ENCODE results near the gene TATDN2.
"Not testable (repeated sequence)": the region's sequence is repeated elsewhere in the genome, so short reads cannot be mapped to it uniquely, and the experiment has no call there.

Gene TATDN2

DNA sequence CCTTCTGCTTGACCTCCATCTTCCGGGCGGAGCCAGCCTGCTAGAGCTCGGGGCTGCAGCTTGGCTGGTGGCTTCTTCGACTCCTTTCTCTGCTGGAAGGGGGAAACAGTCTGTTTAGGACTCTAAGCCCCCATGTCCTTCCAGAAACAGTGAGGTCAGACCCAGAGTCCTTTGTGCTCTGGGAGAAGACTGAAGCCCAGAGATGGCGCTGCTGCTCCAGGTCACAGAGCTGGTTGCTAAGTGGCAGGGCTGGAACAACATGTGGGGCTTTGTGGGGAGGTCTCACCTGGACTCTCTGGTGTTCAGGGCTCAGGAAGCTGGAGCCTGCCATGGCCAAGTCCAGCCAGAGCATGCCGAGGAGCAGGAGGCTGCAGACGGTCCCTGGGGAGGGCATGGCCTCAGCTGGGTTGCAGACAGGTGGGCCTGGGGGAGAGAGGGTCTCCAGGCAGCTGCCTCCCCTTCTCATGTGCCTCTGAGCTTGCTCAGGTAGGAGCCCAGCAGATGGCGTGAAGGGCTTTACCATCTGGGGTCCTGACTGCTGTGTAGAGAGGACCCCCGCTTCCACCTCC is 41.6 kb downstream of the TATDN2 start:
- no peak for DNase-seq (ENCODE audit: low spot score)

DNA sequence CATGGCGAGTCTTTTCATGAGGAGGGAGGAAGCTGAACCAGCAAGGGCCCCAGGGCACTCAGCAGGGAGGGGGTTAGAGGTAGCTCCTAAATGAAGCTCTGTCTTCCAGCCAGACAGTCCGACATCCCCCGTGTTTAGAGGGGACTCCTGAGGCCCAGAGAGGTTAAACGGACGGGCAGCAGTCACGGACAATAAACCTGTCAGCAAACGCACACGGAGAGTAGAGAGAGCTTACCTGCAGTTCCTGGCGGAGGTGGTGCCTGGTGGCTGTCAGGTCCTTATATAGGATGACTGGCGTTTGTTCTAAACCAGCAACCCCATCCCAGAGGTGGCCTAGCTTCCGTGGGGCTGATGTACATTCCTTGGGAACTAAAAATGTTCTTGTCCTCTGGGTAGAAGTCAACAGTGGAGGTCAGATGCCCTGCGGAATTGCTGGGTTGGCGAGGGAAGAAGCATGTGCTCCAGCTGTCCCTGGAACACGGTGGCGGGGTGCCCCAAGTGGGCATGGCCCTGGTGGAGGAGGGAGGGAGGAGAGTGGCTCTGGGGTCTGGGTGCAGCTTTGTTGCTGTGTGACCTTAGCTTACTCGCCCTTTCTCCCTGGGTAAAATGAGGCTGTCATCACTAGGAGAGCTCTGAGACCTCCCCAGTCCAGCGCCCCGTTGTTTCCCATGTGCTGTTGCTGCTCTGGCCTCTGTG is 42.4 kb downstream of the TATDN2 start:
- DNase-seq (ENCODE audit: low spot score) = no peak

DNA sequence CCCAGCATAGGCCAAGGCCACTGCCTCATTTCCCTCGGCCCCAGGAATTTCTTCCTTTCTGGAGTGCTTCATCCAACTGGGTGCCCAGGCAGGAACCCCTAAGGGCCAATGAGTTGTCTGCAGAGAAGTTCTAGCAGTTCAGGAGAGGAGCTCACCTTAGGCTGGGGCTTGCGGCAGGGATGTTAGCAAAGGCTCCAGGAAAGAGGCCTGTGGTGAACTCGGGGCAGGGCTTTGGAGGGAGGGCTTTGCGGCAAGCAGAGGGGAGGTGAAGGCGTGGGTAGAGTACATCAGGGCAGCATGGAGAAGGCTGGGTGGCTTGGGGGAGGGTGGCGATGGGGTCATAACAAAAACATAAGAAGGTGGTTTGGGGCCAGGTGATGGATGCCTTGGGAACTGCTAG is 43.4 kb downstream of the TATDN2 start:
- no peak for DNase-seq (ENCODE audit: low spot score)

DNA sequence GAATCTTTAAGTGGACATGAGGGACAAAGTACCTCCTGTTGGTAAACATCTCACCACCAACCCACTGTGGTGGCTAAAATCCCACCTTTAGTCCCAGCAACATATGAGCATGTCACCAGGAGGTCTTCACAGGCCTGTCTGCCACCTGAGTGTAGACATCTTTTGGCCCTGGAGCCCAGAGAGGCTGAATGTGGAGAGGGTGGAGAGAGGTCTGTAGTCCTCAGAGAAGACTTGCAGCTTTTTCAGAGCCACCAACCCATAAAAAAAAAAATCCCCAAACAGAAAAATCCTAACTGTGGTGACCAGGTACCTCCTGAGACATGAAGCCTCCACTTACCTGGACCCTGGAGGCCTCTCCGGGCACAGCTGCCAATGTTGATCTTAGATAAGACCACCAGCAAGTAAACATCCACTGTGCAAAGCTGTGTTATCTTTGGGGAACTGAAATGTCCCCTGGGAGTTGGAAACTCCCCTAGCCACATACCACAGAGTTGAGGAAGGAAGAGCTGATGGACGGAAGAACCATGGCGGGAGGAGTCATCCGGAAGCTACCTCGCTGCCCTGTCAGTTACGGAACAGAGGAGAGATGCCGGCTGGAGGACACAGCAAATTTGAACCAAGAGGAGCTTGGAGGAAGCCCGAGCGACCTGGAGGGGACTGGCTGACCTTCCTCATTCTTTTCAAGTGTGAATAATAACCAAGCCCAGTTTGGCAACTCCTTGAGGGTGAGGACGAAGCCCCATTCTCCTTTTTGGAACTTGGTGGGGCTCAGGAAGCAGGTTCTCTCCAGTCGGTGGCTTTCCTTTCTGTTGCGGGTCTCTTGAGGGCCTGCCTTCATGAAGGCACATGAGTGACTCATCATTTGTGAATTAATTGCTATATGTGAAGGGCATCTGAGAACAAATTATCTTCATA is 44.5 kb downstream of the TATDN2 start, which contains the start of gene GHRL:
Gene GHRL (minus strand): TSS at position 443 of the 915 bp plus-strand sequence. CDS start 2,767 bp downstream, outside the sequence.
- DNase-seq (ENCODE audit: low spot score) = no peak

DNA sequence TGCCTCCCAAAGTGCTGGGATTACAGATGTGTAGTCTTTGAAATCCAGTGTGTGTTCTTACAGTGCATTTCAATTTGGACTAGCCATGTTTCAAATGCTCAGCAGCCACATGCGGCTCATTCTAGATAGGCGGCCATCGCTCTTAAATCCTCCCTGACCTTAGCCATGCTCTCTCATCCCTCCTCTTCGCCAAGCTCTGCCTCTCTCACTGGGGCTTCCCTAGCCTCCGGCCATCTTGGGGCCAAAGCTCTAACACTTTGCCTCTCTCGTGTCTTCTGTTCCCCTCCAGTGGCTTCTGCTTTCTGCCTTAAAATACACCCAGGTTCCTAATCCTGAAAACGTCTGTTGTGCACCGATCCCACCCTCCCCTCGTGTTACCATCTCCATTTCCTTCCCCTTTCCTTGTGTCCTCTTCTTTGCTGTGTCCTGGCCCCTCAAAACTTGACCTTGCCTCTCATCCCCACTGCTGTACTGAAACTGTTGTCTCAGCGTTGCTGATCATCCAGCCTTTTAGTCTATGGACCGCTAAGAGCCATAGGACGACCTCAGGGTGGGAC is 45.8 kb downstream of the TATDN2 start:
- DNase-seq (ENCODE audit: low spot score) = no peak

DNA sequence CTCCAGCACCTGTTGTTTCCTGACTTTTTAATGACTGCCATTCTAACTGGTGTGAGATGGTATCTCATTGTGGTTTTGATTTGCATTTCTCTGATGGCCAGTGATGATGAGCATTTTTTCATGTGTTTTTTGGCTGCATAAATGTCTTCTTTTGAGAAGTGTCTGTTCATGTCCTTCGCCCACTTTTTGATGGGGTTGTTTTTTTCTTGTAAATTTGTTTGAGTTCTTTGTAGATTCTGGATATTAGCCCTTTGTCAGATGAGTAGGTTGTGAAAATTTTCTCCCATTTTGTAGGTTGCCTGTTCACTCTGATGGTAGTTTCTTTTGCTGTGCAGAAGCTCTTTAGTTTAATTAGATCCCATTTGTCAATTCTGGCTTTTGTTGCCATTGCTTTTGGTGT is 49.8 kb downstream of the TATDN2 start:
- not testable (repeated sequence) for DNase-seq (ENCODE audit: low spot score)

DNA sequence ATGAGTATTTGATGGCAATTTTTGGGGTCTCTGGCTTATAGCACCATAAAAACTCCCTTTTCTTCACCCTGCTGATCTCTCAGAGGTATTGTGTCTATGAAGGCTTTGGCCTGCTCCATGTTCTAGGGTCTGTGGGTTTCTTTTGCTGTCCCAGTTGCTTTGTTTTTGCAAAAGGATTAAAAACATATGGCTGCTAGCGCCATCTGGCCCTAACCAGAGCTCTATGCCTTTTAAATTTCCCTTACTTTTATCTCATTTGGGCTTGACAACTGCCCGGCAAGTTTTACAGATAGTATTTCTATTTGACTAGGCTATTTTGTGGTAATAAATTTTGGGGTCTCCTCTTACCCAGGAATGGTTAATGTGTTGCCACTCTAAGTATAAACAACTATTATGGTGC is 50.9 kb downstream of the TATDN2 start:
- DNase-seq (ENCODE audit: low spot score) = no peak

DNA sequence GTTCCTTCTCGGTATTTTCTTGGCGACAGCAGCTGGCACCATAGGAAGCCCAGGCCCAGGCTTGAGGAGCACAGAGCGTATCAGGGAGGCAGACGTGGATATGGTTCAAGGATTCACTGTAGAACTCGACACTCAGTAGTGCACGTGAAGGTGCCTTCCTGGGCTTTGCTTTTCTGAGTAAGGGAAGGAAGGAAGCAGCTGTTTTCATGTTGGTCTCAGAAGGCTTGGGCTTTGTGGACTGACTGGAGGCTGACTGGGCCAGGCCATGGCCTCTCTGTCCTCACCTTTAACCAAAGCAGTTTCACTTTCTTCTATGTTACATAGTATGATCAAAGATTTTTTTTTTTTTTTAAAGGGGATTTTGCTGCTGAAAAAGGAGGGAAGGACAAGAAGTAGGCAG is 51.4 kb downstream of the TATDN2 start:
- no peak for DNase-seq (ENCODE audit: low spot score)

DNA sequence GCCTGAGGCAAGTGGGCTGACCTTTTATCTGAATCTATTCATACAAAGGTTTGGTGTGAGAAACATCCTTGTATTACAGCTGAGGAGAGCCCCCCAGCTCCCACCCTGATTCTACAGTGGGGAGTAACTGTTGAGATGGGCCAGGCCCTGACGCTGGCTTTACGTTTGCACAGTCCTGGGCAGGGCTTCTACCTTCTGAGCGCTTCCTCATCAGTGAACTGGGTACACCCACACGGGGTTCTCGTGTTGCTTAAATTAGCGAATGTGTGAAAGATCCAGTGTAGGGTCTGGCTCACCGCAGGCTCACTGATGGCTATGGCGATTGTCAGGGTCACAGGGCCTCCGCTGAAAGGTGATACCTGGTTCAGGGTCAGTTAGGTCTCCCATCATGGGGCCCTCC is 51.8 kb downstream of the TATDN2 start:
- DNase-seq (ENCODE audit: low spot score) = no peak

DNA sequence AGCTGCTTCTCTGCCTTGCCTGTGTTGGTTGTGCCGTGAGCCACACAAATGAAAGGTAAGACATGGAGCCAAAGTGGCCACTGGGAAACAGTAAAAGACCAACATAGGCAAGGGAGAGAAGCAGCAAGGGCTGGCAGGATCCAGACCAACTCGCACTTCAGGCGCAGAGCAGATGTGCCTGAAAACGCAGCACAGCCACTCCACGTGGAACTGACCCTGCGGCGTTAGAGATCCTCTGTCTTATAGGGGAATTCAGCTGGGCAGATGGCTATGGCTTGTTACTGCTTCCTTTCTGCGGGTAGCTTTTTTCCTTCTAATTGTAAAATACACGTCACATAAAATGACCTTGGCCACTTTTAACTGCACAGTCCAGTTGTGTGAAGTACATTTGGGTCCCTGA is 54.8 kb downstream of the TATDN2 start:
- no peak for DNase-seq (ENCODE audit: low spot score)

DNA sequence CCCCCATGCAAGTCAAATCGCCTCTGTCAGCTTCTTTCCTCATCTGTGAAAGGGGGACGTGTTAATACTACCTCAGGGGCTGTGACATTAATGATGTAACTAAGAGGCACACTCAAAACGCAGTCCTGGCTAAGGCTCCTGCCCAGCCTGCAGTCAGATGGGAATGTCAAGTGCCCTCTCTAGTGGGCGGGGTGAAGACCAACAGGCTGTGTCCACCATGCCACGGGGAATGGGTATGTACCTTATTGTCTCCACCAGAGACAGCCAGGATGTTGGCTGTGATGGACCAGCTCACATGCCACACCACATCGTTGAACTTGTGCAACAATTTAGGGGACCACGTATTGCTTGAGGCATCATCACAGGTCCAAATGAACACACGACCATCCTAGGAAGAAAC is 55.5 kb downstream of the TATDN2 start:
- no peak for DNase-seq (ENCODE audit: low spot score)

DNA sequence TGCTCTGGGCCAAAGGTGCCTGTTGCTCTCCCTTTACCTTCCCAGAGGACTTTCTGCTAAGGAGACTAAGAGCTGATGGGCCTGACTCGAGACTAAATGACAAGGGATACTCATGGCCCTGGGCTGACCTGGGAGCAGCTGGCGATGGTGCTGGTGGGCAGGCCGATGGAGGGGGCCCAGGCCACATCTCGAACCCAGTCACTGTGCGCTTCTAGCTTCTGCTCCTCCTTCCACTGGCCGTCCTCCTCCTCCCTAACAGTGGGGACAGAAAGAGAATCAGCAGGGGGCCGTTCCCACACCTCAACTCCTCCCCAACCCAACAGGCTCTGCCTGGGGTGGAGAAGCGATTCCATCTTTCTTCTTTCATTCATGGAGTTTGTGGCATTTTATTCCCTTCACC is 56.6 kb downstream of the TATDN2 start:
- DNase-seq (ENCODE audit: low spot score) = no peak

DNA sequence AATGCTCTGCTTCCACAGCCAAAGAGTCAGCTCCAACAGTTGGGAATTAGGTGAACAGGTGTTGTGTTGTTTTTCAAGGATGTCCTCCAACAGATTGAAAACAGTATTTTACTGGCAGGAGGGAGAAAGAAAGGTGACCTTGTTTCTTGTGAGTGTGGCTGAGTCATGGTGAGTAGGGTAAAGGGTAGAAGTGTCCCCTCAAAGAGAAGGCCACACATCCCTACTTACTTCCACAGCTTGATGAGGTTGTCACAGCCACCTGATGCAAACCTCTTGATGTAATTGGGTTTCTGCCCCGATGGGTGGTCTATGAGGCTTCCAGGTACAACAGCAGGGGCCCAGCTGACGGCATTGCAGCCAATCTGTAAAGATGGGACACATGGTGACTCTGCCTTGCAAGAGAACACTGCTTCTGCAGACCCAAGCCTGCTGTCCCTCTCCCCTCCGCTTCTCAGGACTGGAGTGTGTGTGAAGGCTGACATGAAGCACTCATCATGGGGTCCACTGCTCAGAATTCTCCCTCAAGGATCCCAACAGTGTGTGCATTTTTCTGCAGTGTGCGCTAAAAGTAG is 57.2 kb downstream of the TATDN2 start:
- DNase-seq (ENCODE audit: low spot score) = no peak

DNA sequence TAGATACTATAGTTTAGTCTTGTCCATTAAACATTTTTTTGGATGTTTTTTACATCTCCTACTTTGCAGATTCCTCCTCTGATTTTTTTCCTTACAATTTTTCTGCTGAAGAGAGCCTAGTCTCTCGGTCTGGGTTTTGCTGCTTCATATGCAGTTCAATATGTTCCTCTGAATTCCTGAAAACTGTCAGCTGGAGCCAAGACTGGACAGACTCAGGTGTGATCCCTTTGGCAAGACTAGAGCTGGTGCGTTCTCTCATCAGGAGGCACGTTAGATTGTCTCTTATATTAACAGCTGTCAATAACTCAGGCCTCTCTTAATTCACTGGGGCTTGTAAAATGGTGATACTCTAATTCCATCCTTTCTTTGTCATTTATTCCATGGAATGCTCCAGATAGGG is 57.9 kb downstream of the TATDN2 start:
- DNase-seq (ENCODE audit: low spot score) = no peak

DNA sequence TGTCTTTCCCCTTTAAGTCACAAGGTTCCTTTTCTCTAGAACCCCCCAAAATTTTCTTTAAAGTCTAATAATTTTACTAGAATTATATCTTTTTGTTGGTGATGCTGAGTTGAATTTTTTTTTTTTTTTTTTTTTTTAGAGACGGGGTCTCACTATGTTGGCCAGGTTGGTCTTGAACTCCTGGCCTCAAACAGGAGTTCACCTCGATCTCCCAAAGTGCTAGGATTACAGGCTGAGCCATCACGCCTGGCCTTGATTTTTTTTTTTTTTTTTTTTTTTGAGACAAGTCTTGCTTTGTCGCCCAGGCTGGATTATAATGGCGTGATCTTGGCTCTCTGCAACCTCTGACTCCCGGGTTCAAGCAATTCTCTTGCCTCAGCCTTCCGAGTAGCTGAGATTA is 60.4 kb downstream of the TATDN2 start:
- DNase-seq (ENCODE audit: low spot score) = no peak

DNA sequence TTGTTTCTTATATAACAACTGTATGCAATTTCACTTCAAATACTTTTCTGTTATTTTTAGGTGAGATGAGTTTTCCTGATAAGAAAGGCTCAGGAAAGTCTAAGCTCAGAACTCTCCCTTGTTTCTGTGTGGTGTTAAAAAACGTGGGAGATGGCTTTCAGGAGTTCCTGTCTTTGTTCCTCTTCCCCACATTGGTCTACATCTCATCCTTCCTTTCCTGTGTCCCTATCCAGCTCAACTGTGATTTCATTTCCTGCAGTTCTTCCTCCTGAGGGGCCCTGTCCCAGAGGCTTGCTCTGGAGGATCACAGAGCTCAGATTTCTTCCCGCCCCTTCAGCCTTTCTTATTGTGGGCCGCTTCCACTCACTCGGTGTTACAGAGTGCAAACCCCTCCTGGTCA is 61.5 kb downstream of the TATDN2 start:
- no peak for DNase-seq (ENCODE audit: low spot score)

DNA sequence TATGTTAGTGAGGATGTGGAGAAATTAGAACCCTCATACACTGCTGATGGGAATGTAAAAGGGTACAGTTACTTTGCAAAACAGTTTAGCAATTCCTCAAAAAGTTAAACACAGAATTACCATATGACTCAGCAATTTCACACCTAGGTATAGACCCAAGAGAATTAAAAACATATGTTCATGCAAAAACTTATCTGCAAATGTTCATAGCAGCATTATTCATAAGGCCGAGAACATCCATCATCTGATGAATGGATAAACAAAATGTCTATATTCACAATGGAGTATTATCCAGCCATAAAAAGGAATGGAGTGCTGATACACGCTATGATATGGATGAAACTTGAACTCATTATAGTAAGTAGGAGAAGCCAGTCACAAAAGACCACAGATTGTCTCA is 62.3 kb downstream of the TATDN2 start:
- no peak for DNase-seq (ENCODE audit: low spot score)

DNA sequence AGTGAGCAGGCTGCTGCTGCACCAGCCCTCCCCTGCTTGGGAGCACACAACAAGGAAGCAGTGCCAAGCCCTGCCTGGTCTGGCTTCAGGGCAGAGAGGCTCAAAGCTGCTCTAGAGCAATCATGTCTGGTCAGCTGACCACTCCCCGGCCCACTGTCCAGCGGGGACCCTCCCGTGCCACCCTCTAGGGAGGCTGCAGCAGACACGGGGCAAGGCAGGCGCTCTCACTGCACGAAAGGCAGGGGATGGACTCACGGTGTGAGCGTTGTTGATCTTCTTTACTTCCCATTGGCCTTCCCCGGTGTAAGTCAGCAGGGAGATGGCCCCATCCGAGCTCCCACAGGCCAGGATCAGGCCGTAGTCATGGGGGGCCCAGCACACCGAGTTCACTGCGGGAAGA is 63.5 kb downstream of the TATDN2 start:
- DNase-seq (ENCODE audit: low spot score) = no peak

DNA sequence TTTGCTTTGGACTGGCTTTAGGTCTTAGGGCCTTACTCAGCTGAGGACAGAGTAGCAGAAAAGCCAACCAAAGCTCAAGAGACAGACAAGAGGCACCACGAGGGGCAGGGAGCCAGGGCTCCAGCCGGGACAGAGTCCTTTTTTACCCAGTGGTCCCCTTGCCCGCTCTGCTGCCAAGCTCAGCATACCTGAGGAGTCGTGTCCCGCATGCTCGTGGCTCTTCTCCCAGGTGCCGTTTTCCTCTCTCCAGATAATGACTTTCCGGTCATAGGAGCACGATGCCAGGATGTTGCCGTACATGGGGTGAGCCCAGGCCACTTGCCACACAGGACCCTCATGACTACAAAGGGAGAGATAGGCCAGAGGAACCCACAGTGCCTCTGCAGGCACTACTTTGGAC is 64.1 kb downstream of the TATDN2 start:
- DNase-seq (ENCODE audit: low spot score) = no peak

DNA sequence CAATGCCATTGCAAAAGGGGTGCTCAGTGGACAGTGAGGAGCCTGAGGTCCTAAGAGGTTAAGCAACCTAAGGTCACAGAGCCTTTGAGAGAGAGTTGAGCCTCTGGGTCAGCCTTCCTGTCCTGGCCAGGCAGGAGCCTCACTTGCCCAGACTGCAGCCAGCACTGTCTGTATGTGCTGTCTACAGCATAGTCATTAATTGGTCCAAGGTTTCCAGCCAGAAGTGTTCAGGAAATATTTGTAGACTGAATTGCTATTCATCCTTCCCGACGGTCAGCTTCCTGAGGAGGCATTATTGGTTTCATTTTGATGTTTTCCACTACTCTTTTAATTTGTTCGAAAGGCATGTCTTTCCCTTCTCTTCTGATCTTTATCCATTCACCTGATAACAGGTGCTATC is 64.6 kb downstream of the TATDN2 start:
- no peak for DNase-seq (ENCODE audit: low spot score)

DNA sequence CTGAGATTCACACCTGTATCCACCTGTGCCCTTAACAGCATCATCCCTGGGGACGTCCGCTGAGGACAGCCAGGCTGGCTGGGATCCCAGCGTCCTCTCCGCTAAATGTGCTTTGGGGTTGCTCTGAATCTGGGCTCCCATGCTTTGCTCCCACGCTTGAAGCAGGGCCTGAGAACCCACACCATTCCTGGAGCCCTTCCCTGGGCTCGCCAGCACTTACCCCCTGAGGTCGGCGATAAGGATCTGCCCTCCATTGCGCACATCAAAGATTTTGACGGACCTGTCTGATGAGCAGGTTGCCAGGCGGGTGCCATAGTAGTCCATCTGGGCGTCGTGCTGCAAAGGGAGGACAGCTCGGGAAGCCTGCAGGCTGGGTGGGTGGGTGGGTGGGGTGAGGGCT is 66.8 kb downstream of the TATDN2 start:
- no peak for DNase-seq (ENCODE audit: low spot score)

DNA sequence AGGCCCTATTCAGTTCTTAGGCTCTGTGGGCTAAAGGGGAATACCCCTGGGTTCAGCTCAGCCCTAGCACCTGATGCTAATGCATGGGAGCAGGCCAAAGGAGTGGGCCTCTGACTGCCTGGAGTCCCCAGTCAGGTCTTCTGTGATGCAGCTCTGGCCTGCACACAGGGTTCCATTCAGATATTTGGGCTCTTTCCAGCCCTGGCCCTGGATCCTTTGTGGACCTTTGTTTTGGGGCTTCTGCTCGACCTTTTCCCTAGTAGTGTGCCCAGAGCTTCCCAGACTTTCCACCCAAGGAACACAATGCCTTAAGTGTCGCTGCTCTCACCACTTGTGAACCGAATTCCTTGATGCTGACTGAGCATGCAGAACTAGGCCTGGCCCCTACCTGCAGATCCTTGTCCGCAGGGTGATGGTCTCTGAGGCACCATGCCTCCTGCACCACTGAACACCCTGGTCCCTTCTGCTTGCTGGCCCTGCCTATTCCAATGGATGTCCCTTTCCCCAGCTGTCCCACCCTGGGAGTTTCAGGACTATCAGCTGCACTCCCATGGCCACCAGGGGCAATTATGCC is 67.6 kb downstream of the TATDN2 start:
- no peak for DNase-seq (ENCODE audit: low spot score)

Measured in putamen (tissue), 1 donor.